Ishikawa (cell line): ENCODE measurements around the gene RELT.

Experiments
- CEBPB ChIP-seq: IDR thresholded peaks from 2 replicates; pipeline ENCODE4 v1.6.1; 2012
- CREB1 ChIP-seq: IDR thresholded peaks from 2 replicates; pipeline ENCODE4 v1.6.1; 2012; ENCODE audit warnings: low read depth
- EGR1 ChIP-seq: IDR thresholded peaks from 2 replicates; pipeline ENCODE4 v1.6.1; 2012
- EP300 ChIP-seq: IDR thresholded peaks from 2 replicates; pipeline ENCODE4 v1.6.1; 2012; ENCODE audit warnings: borderline replicate concordance
- FOXM1 ChIP-seq: IDR thresholded peaks from 2 replicates; pipeline ENCODE4 v1.6.1; 2012; ENCODE audit warnings: low read depth, borderline replicate concordance
- NFIC ChIP-seq: IDR thresholded peaks from 2 replicates; pipeline ENCODE4 v1.6.1; 2012
- RAD21 ChIP-seq: IDR thresholded peaks from 2 replicates; pipeline ENCODE4 v1.6.1; 2012; ENCODE audit warnings: low read depth
- TAF1 ChIP-seq: IDR thresholded peaks from 2 replicates; pipeline ENCODE4 v1.6.1; 2012; ENCODE audit warnings: low read depth, mild to moderate bottlenecking
- TCF12 ChIP-seq: IDR thresholded peaks from 2 replicates; pipeline ENCODE4 v1.6.1; 2012; ENCODE audit warnings: low read depth
- TEAD4 ChIP-seq: IDR thresholded peaks from 2 replicates; pipeline ENCODE4 v1.6.1; 2012
- YY1 ChIP-seq: IDR thresholded peaks from 2 replicates; pipeline ENCODE4 v1.6.1; 2012; ENCODE audit warnings: low read depth
- ZBTB7A ChIP-seq: IDR thresholded peaks from 2 replicates; pipeline ENCODE4 v1.6.1; 2012; ENCODE audit warnings: low read depth
- TF ChIP-seq, protein P1 (sequence below): IDR thresholded peaks from 2 replicates; pipeline ENCODE4 v1.6.1; 2012
- TF ChIP-seq, protein P2 (sequence below): IDR thresholded peaks from 2 replicates; pipeline ENCODE4 v1.6.1; 2012
- TF ChIP-seq, protein P3 (sequence below): IDR thresholded peaks from 2 replicates; pipeline ENCODE4 v1.6.1; 2012; ENCODE audit warnings: low read depth, mild to moderate bottlenecking

Gene RELT

DNA sequence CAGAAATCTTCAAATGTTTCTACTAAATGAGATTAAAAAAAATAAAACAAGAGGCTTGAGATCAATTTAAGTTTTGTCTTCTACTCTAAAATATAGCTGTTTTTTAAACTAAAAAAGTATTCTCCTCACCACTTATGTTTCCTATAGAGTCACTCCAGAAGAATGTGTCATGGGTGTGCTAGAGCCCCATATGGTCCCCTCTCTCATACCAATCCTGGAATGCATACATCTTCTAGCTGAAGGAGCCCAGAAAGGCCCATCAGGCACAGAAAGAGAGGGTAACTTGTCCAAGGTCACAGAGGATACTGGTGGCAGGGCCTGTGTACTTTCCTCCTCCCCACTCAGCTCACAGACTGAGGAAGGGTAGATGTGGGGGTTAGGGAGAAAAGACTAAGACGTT is 34.4 kb downstream of the RELT start:
- TF ChIP-seq ZBTB7A (no peak), FOXM1 (no peak), TAF1 (no peak), EGR1 (no peak), TCF12 (no peak), EP300 (no peak), YY1 (no peak), CREB1 (no peak), NFIC (no peak), CEBPB (no peak), RAD21 (no peak)
- TF ChIP-seq, protein P1, sequence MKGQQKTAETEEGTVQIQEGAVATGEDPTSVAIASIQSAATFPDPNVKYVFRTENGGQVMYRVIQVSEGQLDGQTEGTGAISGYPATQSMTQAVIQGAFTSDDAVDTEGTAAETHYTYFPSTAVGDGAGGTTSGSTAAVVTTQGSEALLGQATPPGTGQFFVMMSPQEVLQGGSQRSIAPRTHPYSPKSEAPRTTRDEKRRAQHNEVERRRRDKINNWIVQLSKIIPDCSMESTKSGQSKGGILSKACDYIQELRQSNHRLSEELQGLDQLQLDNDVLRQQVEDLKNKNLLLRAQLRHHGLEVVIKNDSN, result no peak

DNA sequence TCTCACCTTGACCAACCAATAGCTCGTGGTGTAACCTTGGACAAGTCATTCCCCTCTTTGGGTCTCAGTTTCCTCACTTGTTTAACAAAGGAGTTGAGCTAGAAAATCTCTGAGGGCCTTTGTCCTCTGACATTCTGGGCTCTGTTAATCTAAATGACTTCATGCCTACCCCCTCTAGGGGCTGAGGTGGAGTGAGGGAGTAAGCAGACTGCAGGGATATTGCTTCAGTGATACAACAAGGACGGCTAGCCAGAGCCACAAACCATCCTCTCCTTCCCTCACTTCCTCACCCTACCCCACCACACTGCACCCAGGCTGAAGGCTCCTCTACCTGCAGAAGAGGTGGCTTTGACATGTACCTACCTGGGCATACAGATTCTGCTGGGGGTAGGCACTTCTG is 34.8 kb downstream of the RELT start:
- no peak for TF ChIP-seq NFIC
- no peak for TF ChIP-seq FOXM1
- TF ChIP-seq, protein P2, sequence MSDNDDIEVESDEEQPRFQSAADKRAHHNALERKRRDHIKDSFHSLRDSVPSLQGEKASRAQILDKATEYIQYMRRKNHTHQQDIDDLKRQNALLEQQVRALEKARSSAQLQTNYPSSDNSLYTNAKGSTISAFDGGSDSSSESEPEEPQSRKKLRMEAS, result no peak
- TF ChIP-seq TAF1, result no peak
- no peak for TF ChIP-seq RAD21
- TF ChIP-seq, protein P1, result no peak

DNA sequence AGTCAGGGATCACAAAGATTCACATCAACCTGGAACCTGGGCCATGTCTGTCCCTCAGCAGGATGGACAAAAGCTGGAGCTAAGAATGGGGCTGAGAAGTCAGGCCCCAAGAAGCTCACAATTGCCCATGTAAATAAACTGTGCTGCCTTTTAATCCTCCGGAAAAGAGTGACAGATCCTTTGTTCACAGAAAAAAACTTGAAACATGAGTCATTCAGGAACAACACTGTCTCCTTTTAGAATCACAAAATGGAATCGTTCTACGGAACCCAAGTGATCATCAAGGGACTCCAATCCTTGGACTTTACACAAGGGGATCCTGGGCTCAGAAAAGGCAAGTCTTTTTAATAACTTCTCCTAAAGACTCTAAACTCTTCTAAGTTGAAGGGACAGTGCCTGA is 36.1 kb downstream of the RELT start:
- TF ChIP-seq, protein P2, result no peak
- no peak for TF ChIP-seq EGR1
- TF ChIP-seq CEBPB, result no peak
- no peak for TF ChIP-seq EP300
- TF ChIP-seq ZBTB7A, result no peak
- no peak for TF ChIP-seq YY1
- TF ChIP-seq, protein P3, sequence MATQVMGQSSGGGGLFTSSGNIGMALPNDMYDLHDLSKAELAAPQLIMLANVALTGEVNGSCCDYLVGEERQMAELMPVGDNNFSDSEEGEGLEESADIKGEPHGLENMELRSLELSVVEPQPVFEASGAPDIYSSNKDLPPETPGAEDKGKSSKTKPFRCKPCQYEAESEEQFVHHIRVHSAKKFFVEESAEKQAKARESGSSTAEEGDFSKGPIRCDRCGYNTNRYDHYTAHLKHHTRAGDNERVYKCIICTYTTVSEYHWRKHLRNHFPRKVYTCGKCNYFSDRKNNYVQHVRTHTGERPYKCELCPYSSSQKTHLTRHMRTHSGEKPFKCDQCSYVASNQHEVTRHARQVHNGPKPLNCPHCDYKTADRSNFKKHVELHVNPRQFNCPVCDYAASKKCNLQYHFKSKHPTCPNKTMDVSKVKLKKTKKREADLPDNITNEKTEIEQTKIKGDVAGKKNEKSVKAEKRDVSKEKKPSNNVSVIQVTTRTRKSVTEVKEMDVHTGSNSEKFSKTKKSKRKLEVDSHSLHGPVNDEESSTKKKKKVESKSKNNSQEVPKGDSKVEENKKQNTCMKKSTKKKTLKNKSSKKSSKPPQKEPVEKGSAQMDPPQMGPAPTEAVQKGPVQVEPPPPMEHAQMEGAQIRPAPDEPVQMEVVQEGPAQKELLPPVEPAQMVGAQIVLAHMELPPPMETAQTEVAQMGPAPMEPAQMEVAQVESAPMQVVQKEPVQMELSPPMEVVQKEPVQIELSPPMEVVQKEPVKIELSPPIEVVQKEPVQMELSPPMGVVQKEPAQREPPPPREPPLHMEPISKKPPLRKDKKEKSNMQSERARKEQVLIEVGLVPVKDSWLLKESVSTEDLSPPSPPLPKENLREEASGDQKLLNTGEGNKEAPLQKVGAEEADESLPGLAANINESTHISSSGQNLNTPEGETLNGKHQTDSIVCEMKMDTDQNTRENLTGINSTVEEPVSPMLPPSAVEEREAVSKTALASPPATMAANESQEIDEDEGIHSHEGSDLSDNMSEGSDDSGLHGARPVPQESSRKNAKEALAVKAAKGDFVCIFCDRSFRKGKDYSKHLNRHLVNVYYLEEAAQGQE, result no peak
- no peak for TF ChIP-seq RAD21
- TF ChIP-seq, protein P1, result no peak
- TF ChIP-seq NFIC, result no peak
- TF ChIP-seq CREB1, result no peak
- no peak for TF ChIP-seq FOXM1
- no peak for TF ChIP-seq TEAD4
- TF ChIP-seq TAF1, result no peak

DNA sequence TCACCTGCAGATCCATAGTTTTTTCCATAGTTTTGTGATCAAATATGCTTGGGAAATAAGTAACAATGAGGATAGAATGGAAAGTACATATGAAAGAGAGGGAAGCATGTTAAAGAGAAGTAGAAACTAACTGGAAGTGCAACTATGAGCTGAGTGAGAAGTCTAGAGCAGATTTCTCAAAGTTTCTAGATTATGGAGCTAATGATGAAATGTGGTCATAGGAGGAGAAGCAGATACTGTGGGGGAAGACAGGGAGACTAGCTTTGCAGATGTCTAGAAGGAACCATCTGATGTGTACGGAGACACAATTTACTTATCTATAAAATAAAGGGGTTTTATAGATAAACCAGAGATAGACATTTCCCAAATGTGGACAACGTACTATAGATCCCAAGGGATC is 37.1 kb downstream of the RELT start:
- TF ChIP-seq EP300, result no peak
- no peak for TF ChIP-seq TEAD4
- no peak for TF ChIP-seq YY1
- TF ChIP-seq EGR1, result no peak
- TF ChIP-seq TAF1, result no peak
- TF ChIP-seq FOXM1, result no peak
- TF ChIP-seq, protein P2, result no peak
- TF ChIP-seq RAD21, result no peak
- TF ChIP-seq ZBTB7A, result no peak
- TF ChIP-seq TCF12, result no peak

DNA sequence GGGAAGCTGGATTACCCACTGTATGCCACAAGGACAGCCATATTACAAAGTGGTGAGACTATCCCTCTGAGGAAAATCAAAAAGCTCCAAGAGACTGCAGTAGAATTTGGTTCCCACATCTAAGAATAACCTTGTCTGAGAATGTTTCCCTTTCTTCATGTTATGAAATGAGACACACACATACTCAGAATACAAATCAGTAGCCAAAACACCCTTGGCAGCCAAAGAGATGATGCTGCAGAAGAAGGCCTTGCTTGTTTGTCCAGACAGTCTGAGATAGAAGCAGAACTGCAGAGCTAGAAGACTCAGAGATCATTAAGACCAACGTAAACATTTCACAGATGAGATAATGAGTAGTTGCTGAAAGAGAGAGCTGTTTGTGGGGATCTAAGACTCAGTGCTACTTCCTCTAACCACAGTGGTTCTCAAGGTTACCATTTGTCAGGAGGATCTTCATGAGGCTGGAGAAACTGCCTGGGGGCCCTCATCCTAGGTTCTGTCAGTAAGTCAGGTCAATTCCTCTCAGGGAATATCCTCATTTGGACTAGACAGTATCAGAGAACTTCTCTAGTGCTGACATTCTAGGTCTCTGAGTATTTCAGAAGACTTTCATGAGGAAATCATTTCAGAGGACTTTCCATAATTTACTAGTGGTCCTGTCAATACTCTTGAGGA is 38.9 kb downstream of the RELT start:
- TF ChIP-seq, protein P2, result no peak
- TF ChIP-seq RAD21 (no peak), TAF1 (no peak), NFIC (no peak)

DNA sequence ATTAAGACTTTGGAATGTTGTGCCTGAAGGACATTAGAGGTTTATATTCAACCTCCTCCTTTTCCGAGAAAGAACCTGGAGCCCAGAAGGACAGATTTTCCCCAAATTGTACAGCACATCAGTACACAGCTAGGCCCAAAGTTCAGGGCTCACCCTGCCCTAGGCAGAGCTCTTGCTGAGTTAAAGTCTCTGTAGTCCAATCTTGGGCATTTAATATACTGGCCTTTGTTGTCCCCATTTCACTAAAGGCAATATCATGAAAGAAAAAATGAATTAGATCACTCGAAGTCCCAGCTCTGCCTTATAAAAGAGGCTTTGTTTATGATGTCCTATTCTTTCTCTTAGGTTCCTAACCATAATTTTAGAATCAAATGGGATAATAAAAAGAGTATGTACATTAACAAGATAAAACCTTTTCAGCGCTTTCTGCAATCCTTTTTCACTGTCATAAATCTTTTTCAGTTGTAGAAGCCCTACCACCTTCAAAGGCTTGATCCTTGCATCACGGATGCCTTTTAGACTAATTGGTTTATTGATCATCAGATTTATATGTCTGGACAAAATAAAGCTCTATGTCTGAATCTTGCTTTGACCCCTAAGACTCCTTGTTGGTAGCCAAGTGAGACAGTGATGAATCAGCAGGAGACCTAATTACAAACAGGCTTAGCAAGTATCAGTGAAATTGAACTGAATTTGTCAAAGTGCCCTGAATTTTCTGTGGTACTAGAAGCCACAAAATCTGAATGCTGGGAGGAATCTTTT is 39.8 kb downstream of the RELT start:
- TF ChIP-seq, protein P3, result no peak
- TF ChIP-seq, protein P1, result no peak
- TF ChIP-seq TAF1, result no peak
- no peak for TF ChIP-seq CREB1
- no peak for TF ChIP-seq EGR1
- TF ChIP-seq CEBPB, result no peak
- no peak for TF ChIP-seq EP300
- TF ChIP-seq NFIC, result no peak
- no peak for TF ChIP-seq YY1
- no peak for TF ChIP-seq RAD21
- TF ChIP-seq, protein P2, result no peak
- no peak for TF ChIP-seq FOXM1
- no peak for TF ChIP-seq TCF12
- no peak for TF ChIP-seq ZBTB7A
- no peak for TF ChIP-seq TEAD4
